ENCODE data around the gene DDR2.

DDR2 gene

DNA sequence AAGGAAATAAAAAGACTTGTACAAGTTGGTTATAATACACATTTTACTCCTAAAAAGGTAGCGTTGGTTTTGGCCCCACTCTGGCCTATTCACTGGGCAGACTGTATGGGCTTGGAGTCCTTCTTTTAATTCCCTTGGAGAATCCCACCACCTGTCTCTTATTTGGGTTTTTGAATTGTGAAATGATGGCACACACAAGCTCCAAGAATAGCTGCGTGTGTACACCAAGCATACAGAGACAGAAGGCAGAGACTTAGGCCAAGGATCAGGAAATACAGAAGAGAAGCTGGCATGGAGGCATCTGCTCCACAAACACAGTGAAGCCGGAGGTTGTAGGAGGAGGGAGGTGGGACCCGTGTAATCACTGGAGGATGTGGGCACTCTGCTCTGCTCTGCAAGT lies 29.1 kb downstream of the DDR2 start:
- TF ChIP-seq EZH2phosphoT487 (IDR thresholded peaks at IDR 0.05; ENCODE audit: low read depth): no peak
- TF ChIP-seq, protein P1, sequence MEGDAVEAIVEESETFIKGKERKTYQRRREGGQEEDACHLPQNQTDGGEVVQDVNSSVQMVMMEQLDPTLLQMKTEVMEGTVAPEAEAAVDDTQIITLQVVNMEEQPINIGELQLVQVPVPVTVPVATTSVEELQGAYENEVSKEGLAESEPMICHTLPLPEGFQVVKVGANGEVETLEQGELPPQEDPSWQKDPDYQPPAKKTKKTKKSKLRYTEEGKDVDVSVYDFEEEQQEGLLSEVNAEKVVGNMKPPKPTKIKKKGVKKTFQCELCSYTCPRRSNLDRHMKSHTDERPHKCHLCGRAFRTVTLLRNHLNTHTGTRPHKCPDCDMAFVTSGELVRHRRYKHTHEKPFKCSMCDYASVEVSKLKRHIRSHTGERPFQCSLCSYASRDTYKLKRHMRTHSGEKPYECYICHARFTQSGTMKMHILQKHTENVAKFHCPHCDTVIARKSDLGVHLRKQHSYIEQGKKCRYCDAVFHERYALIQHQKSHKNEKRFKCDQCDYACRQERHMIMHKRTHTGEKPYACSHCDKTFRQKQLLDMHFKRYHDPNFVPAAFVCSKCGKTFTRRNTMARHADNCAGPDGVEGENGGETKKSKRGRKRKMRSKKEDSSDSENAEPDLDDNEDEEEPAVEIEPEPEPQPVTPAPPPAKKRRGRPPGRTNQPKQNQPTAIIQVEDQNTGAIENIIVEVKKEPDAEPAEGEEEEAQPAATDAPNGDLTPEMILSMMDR (IDR thresholded peaks at IDR 0.05; ENCODE audit: low read depth, low read length): no peak
- no peaks in the 10 kb centered on the region for H4K20me1 ChIP-seq (ENCODE audit: insufficient read depth, low read length)
- H3K36me3 ChIP-seq (replicated peaks; ENCODE audit: low read depth, low read length): no peaks in the 10 kb centered on the region
- H3K79me2 ChIP-seq (ENCODE audit: low read length): no peaks in the 10 kb centered on the region
- H2AFZ ChIP-seq (ENCODE audit: low read depth, low read length): no peak overlapping the region
- no peaks in the 10 kb centered on the region for H3K9me3 ChIP-seq (ENCODE audit: insufficient read depth, low read length)
- H3K4me1 ChIP-seq (ENCODE audit: low read length): peaks cover 15% of the 10 kb centered on the region
- no peak overlapping the region for H3K9ac ChIP-seq (ENCODE audit: low read length)
- H3K4me3 ChIP-seq (ENCODE audit: low read length): no peak overlapping the region
- H3K27ac ChIP-seq (ENCODE audit: low read length): no peak overlapping the region
- H3K4me2 ChIP-seq (ENCODE audit: low read length): no peak overlapping the region
- H3K27me3 ChIP-seq (ENCODE audit: low read depth, low read length): no peaks in the 10 kb centered on the region

DNA sequence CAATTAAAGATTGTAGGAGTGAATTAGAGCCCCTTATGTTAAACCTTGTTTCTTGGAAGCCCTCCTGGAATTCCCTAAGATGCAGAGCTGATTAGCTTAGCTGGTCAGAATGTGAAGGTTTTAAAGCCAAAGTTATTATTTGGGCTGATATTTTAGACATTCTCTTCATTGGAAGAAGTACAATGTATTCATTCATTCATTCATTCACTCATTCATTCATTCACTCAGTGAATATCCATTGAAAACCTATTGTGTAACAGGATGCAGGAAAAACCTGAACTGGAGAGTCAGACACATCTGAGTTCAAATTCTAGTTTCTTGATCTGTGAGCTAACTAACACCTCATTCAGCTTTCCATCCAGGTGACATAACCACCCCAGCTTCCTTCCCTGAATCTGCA lies 29.7 kb downstream of the DDR2 start:
- Histone ChIP-seq H3K9ac (ENCODE audit: low read length) (no peak overlapping the region), H3K4me3 (ENCODE audit: low read length) (no peak overlapping the region), H2AFZ (ENCODE audit: low read depth, low read length) (no peak overlapping the region), H4K20me1 (ENCODE audit: insufficient read depth, low read length) (no peaks in the 10 kb centered on the region), H3K4me1 (ENCODE audit: low read length) (peaks cover 15% of the 10 kb centered on the region), H3K27ac (ENCODE audit: low read length) (no peak overlapping the region), H3K4me2 (ENCODE audit: low read length) (no peak overlapping the region), H3K27me3 (ENCODE audit: low read depth, low read length) (no peaks in the 10 kb centered on the region), H3K36me3 (replicated peaks; ENCODE audit: low read depth, low read length) (no peaks in the 10 kb centered on the region), H3K79me2 (ENCODE audit: low read length) (no peaks in the 10 kb centered on the region), H3K9me3 (ENCODE audit: insufficient read depth, low read length) (no peaks in the 10 kb centered on the region)
- TF ChIP-seq EZH2phosphoT487 (IDR thresholded peaks at IDR 0.05; ENCODE audit: low read depth): no peak
- TF ChIP-seq, protein P1 (IDR thresholded peaks at IDR 0.05; ENCODE audit: low read depth, low read length): no peak

DNA sequence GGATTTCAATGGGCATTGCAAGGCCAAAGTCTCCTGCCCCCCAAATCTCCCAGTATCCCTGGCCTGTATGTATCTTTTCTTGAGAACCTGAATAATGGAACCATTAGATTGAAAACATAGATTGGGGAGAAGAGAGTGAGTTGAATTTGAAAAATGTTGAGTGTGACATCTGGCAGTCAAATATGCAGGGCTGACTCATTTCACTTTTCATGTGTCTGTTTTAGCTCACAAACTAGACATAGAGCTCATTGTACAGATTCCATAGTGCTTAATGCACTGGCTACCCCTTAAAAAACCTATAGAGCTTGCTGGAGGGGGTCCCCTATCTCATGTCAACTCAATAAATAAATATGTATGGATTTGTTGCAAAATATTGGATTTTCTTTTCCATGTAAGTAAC lies 30.8 kb downstream of the DDR2 start:
- H4K20me1 ChIP-seq (ENCODE audit: insufficient read depth, low read length): no peaks in the 10 kb centered on the region
- TF ChIP-seq, protein P1 (IDR thresholded peaks at IDR 0.05; ENCODE audit: low read depth, low read length): no peak
- TF ChIP-seq EZH2phosphoT487 (IDR thresholded peaks at IDR 0.05; ENCODE audit: low read depth): no peak
- no peak overlapping the region for H3K4me3 ChIP-seq (ENCODE audit: low read length)
- H3K27me3 ChIP-seq (ENCODE audit: low read depth, low read length): no peaks in the 10 kb centered on the region
- H3K36me3 ChIP-seq (replicated peaks; ENCODE audit: low read depth, low read length): no peaks in the 10 kb centered on the region
- H3K9ac ChIP-seq (ENCODE audit: low read length): no peak overlapping the region
- no peaks in the 10 kb centered on the region for H3K9me3 ChIP-seq (ENCODE audit: insufficient read depth, low read length)
- H3K4me1 ChIP-seq (ENCODE audit: low read length): peaks cover 15% of the 10 kb centered on the region
- H3K79me2 ChIP-seq (ENCODE audit: low read length): no peaks in the 10 kb centered on the region
- H3K27ac ChIP-seq (ENCODE audit: low read length): no peak overlapping the region
- no peak overlapping the region for H2AFZ ChIP-seq (ENCODE audit: low read depth, low read length)
- H3K4me2 ChIP-seq (ENCODE audit: low read length): peak overlapping the region; percentile 51

DNA sequence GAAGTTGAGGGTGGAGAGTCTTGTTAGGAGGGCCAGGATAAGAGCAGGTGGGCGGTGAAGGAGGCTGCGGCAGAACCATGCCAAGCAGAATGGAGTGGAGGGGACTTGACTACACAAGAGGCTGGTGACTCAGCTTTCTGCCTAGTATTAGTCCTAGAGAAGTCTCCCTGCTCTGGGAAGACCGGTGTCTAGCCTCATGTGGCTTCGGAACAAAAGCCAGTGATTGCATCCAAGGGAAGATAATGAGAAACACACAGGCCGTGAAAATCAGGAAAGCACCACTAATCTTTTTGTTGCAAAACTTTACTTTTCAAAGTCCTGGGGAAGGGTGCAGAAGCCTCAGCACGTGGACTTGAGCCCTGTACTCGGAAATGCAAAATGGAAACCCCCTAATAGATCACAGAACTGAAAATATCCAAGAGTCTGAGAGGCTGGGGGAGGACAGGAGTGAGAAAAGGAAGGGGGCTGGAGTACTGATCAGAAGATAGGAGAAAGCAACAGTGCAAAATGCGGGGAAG lies 31.4 kb downstream of the DDR2 start:
- Histone ChIP-seq H3K4me1 (ENCODE audit: low read length) (peaks cover 15% of the 10 kb centered on the region), H3K4me3 (ENCODE audit: low read length) (no peak overlapping the region), H2AFZ (ENCODE audit: low read depth, low read length) (peak overlapping the region; percentile 34; the same call in 1 of the 2 replicates), H3K27me3 (ENCODE audit: low read depth, low read length) (no peaks in the 10 kb centered on the region), H3K4me2 (ENCODE audit: low read length) (peak overlapping the region; percentile 51), H3K9me3 (ENCODE audit: insufficient read depth, low read length) (no peaks in the 10 kb centered on the region), H3K36me3 (replicated peaks; ENCODE audit: low read depth, low read length) (no peaks in the 10 kb centered on the region), H3K9ac (ENCODE audit: low read length) (no peak overlapping the region), H3K79me2 (ENCODE audit: low read length) (no peaks in the 10 kb centered on the region), H3K27ac (ENCODE audit: low read length) (no peak overlapping the region), H4K20me1 (ENCODE audit: insufficient read depth, low read length) (no peaks in the 10 kb centered on the region)
- TF ChIP-seq EZH2phosphoT487 (IDR thresholded peaks at IDR 0.05; ENCODE audit: low read depth): no peak
- TF ChIP-seq, protein P1 (IDR thresholded peaks at IDR 0.05; ENCODE audit: low read depth, low read length): no peak

Measured in OCI-LY3 (cell line).